Measurements from ENCODE around the gene NDUFS2.

- TF ChIP-seq EZH2phosphoT487 (IDR thresholded peaks at IDR 0.05; ENCODE audit: insufficient read depth, low read depth): no peak
- no peak for TF ChIP-seq EZH2 (IDR thresholded peaks at IDR 0.05; ENCODE audit: insufficient read depth, poor library complexity, severe bottlenecking)
These were observed 24.3 kb upstream of the NDUFS2 start for GRCh38 chr1:161177936-161178244.
